GM23338 (cell line): ENCODE measurements around the gene JAZF1. TPM values are rescaled to one million over a fixed set of nuclear protein-coding genes. Genes with fewer than 3 reads are reported as not detected.

Experiments
- ATAC-seq: fragments of 200-7000 bp; cut with Tn5 transposase; 3 replicates; pipeline ENCODE4 v1.9.1; 2020
- DNase-seq: peaks from one replicate; pipeline ENCODE4 v3.0.0-alpha.2; 2015; ENCODE audit warnings: low spot score
- H2AFZ ChIP-seq: fragments of 200-600 bp; sonication (generic); 2 replicates; pipeline ENCODE4 v1.8.0; 2016; ENCODE audit warnings: antibody characterized with exemption, mild to moderate bottlenecking, moderate library complexity
- H3F3A ChIP-seq: fragments of 200-600 bp; sonication (generic); replicated peaks from 2 replicates; pipeline ENCODE4 v1.8.0; 2017; ENCODE audit warnings: antibody characterized with exemption, mixed run types, low read depth
- H3K27ac ChIP-seq: fragments of 200-600 bp; sonication (generic); 2 replicates; pipeline ENCODE4 v1.6.1; 2016; ENCODE audit warnings: low read depth
- H3K27me3 ChIP-seq: fragments of 200-600 bp; sonication (generic); 2 replicates; pipeline ENCODE4 v1.8.0; 2016; ENCODE audit warnings: mild to moderate bottlenecking, mixed run types, moderate library complexity; ENCODE audit not compliant: insufficient read depth
- H3K36me3 ChIP-seq: fragments of 200-600 bp; sonication (generic); 2 replicates; pipeline ENCODE4 v1.8.0; 2016; ENCODE audit warnings: mild to moderate bottlenecking; ENCODE audit not compliant: insufficient read depth
- H3K4me1 ChIP-seq: fragments of 200-600 bp; sonication (generic); 2 replicates; pipeline ENCODE4 v1.8.0; 2016; ENCODE audit warnings: mild to moderate bottlenecking, moderate library complexity; ENCODE audit not compliant: insufficient read depth
- H3K4me2 ChIP-seq: fragments of 200-600 bp; sonication (generic); 2 replicates; pipeline ENCODE4 v1.7.1; 2017; ENCODE audit warnings: mixed run types
- H3K4me3 ChIP-seq: fragments of 200-600 bp; sonication (generic); 2 replicates; pipeline ENCODE4 v1.6.1; 2016; ENCODE audit warnings: mixed run types
- H3K79me2 ChIP-seq: fragments of 200-600 bp; sonication (generic); replicated peaks from 2 replicates; pipeline ENCODE4 v1.8.0; 2017; ENCODE audit warnings: mild to moderate bottlenecking; ENCODE audit not compliant: insufficient read depth
- H3K9me2 ChIP-seq: fragments of 200-600 bp; sonication (generic); 2 replicates; pipeline ENCODE4 v1.8.0; 2017; ENCODE audit not compliant: insufficient read depth
- H4K20me1 ChIP-seq: fragments of 200-600 bp; sonication (generic); replicated peaks from 2 replicates; pipeline ENCODE4 v1.8.0; 2017; ENCODE audit warnings: mild to moderate bottlenecking; ENCODE audit not compliant: insufficient read depth
- H3K27ac Mint-ChIP-seq: 2 replicates; pipeline ENCODE4 v1.8.0; 2020; ENCODE audit warnings: inconsistent platforms, mild to moderate bottlenecking, moderate library complexity, mixed read lengths
- H3K27me3 Mint-ChIP-seq: 3 replicates; pipeline ENCODE4 v1.8.0; 2022; ENCODE audit warnings: low read depth, mild to moderate bottlenecking, moderate library complexity, mixed read lengths, inconsistent platforms; ENCODE audit not compliant: insufficient read depth, poor library complexity
- H3K36me3 Mint-ChIP-seq: 3 replicates; pipeline ENCODE4 v1.8.0; 2021; ENCODE audit warnings: low read depth, mild to moderate bottlenecking, inconsistent platforms, moderate library complexity, mixed read lengths
- H3K4me1 Mint-ChIP-seq: 3 replicates; pipeline ENCODE4 v1.8.0; 2020; ENCODE audit warnings: mild to moderate bottlenecking, inconsistent platforms, mixed read lengths
- H3K4me3 Mint-ChIP-seq: 3 replicates; pipeline ENCODE4 v1.8.0; 2021; ENCODE audit warnings: moderate library complexity, mild to moderate bottlenecking, inconsistent platforms, mixed read lengths
- H3K9me3 Mint-ChIP-seq: 3 replicates; pipeline ENCODE4 v1.8.0; 2020; ENCODE audit warnings: moderate library complexity, mild to moderate bottlenecking, inconsistent platforms, mixed read lengths
- CREB1 ChIP-seq: fragments of 250-450 bp; sonication (Bioruptor Pico); IDR thresholded peaks from 2 replicates; pipeline ENCODE4 v1.5.0; 2020; ENCODE audit warnings: low read depth, mild to moderate bottlenecking, moderate library complexity
- EZH2 ChIP-seq: fragments of 200-600 bp; sonication (generic); IDR thresholded peaks from one replicate; pipeline ENCODE4 v1.8.0; 2017; ENCODE audit warnings: antibody characterized with exemption, mild to moderate bottlenecking, low read depth; ENCODE audit not compliant: unreplicated experiment
- EZH2phosphoT487 ChIP-seq: fragments of 200-600 bp; sonication (generic); IDR thresholded peaks from one replicate; pipeline ENCODE4 v1.8.1; 2018; ENCODE audit warnings: antibody characterized with exemption; ENCODE audit not compliant: unreplicated experiment
- JUNB ChIP-seq: IDR thresholded peaks from one replicate; pipeline ENCODE4 v1.6.1; 2016; ENCODE audit warnings: antibody characterized with exemption; ENCODE audit not compliant: unreplicated experiment
- NANOG ChIP-seq: IDR thresholded peaks from 2 replicates; pipeline ENCODE4 v1.6.1; 2016; ENCODE audit warnings: antibody characterized with exemption, borderline replicate concordance
- POLR2AphosphoS5 ChIP-seq: IDR thresholded peaks from 2 replicates; pipeline ENCODE4 v1.6.1; 2016; ENCODE audit warnings: antibody characterized with exemption, low read depth
- STAT1 ChIP-seq: IDR thresholded peaks from one replicate; pipeline ENCODE4 v1.6.1; 2016; ENCODE audit warnings: antibody characterized with exemption; ENCODE audit not compliant: unreplicated experiment
- ZNF114 ChIP-seq: fragments of 250-450 bp; sonication (Bioruptor Pico); IDR thresholded peaks from 2 replicates; pipeline ENCODE4 v1.5.0; 2020; ENCODE audit warnings: mild to moderate bottlenecking, moderate library complexity
- ZNF331 ChIP-seq: fragments of 250-450 bp; sonication (Bioruptor Pico); IDR thresholded peaks from 2 replicates; pipeline ENCODE4 v1.5.0; 2020; ENCODE audit warnings: low read depth, mild to moderate bottlenecking, moderate library complexity
- polyA plus RNA-seq: library from polyadenylated mRNA; unstranded; fragments of >200 nt; fragmentation: Nextera tagmentation; extraction: Ambion mirVana; gene quantifications from 2 replicates; pipeline ENCODE4 v1.2.1, GENCODE V29; 2016
- total RNA-seq: library from RNA; depleted of rRNA; stranded (reverse); fragments of >200 nt; shearing (Covaris generic); gene quantifications from 2 replicates; pipeline ENCODE4 v1.2.3, GENCODE V29; 2014
- TF ChIP-seq, protein P1 (sequence below): fragments of 250-450 bp; sonication (Bioruptor Pico); IDR thresholded peaks from 2 replicates; pipeline ENCODE4 v1.5.0; 2020; ENCODE audit warnings: mild to moderate bottlenecking, moderate library complexity
- TF ChIP-seq, protein P2 (sequence below): IDR thresholded peaks from 2 replicates; pipeline ENCODE4 v1.6.1; 2016; ENCODE audit warnings: antibody characterized with exemption
- TF ChIP-seq, protein P3 (sequence below): IDR thresholded peaks from one replicate; pipeline ENCODE4 v1.6.1; 2018; ENCODE audit warnings: antibody characterized with exemption; ENCODE audit not compliant: unreplicated experiment
- TF ChIP-seq, protein P4 (sequence below), 2 experiments: fragments of 200-600 bp in 1 of 2; sonication (generic) in 1 of 2; conservative IDR thresholded peaks; 2 replicates each; pipeline versions ENCODE4 v1.5.1 to v1.6.1; 2016 to 2017; ENCODE audit warnings: antibody characterized with exemption in 2 of 2, low read depth in 2 of 2, mild to moderate bottlenecking in 2 of 2, moderate library complexity in 1 of 2

JAZF1 gene
- total and polyA plus RNA-seq, 2 experiments from 2014 or later: 12.2 to 22.2 TPM

DNA sequence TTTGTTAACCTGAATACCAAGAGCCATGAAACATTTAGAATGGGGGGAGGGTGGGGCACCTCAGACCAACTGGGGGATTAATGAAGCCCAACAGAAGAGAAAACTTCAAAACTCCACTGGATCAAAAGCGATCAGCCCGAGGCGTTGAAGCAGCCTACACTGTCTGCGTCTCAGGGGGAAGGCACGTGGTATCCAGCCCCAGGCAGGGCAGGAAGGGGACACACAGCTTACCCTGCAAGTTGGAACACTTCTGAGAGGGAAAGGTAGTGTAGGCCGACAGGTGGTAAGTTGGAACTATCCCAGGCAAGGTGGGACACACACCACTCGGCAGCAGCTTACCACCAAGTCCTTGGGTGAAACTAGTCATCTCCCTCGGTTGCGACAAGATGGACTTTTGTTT is 337.7 kb downstream of the JAZF1 start:
- Histone ChIP-seq H3K4me1 (peaks cover 14% of the 10 kb centered on the region), H2AFZ (no peak overlapping the region), H3K4me2 (no peak overlapping the region), H3K36me3 (peaks cover 7% of the 10 kb centered on the region), H4K20me1 (0 out of 2 replicates have a peak, but pooled peaks cover 5% of the 10 kb centered on the region), H3K27me3 (no peaks in the 10 kb centered on the region), H3K9me2 (no peaks in the 10 kb centered on the region), H3K4me3 (no peak overlapping the region), H3F3A (no peaks in the 10 kb centered on the region), H3K27ac (no peak overlapping the region; the same call in 1 of the 2 replicates), H3K79me2 (no peaks in the 10 kb centered on the region)
- Mint-ChIP-seq H3K9me3 (no peaks in the 10 kb centered on the region), H3K4me1 (peaks cover 21% of the 10 kb centered on the region), H3K4me3 (no peak overlapping the region), H3K36me3 (no peaks in the 10 kb centered on the region), H3K27ac (no peak overlapping the region), H3K27me3 (peaks cover 2% of the 10 kb centered on the region)
- DNase-seq (peak; percentile 16), ATAC-seq (peak; percentile 57)
- TF ChIP-seq CREB1 (CRISPR knock-in tag) (no peak), POLR2AphosphoS5 (no peak), JUNB (no peak), STAT1 (no peak), NANOG (no peak), ZNF331 (no peak), EZH2 (no peak), ZNF114 (no peak), EZH2phosphoT487 (no peak)
- TF ChIP-seq, protein P1, sequence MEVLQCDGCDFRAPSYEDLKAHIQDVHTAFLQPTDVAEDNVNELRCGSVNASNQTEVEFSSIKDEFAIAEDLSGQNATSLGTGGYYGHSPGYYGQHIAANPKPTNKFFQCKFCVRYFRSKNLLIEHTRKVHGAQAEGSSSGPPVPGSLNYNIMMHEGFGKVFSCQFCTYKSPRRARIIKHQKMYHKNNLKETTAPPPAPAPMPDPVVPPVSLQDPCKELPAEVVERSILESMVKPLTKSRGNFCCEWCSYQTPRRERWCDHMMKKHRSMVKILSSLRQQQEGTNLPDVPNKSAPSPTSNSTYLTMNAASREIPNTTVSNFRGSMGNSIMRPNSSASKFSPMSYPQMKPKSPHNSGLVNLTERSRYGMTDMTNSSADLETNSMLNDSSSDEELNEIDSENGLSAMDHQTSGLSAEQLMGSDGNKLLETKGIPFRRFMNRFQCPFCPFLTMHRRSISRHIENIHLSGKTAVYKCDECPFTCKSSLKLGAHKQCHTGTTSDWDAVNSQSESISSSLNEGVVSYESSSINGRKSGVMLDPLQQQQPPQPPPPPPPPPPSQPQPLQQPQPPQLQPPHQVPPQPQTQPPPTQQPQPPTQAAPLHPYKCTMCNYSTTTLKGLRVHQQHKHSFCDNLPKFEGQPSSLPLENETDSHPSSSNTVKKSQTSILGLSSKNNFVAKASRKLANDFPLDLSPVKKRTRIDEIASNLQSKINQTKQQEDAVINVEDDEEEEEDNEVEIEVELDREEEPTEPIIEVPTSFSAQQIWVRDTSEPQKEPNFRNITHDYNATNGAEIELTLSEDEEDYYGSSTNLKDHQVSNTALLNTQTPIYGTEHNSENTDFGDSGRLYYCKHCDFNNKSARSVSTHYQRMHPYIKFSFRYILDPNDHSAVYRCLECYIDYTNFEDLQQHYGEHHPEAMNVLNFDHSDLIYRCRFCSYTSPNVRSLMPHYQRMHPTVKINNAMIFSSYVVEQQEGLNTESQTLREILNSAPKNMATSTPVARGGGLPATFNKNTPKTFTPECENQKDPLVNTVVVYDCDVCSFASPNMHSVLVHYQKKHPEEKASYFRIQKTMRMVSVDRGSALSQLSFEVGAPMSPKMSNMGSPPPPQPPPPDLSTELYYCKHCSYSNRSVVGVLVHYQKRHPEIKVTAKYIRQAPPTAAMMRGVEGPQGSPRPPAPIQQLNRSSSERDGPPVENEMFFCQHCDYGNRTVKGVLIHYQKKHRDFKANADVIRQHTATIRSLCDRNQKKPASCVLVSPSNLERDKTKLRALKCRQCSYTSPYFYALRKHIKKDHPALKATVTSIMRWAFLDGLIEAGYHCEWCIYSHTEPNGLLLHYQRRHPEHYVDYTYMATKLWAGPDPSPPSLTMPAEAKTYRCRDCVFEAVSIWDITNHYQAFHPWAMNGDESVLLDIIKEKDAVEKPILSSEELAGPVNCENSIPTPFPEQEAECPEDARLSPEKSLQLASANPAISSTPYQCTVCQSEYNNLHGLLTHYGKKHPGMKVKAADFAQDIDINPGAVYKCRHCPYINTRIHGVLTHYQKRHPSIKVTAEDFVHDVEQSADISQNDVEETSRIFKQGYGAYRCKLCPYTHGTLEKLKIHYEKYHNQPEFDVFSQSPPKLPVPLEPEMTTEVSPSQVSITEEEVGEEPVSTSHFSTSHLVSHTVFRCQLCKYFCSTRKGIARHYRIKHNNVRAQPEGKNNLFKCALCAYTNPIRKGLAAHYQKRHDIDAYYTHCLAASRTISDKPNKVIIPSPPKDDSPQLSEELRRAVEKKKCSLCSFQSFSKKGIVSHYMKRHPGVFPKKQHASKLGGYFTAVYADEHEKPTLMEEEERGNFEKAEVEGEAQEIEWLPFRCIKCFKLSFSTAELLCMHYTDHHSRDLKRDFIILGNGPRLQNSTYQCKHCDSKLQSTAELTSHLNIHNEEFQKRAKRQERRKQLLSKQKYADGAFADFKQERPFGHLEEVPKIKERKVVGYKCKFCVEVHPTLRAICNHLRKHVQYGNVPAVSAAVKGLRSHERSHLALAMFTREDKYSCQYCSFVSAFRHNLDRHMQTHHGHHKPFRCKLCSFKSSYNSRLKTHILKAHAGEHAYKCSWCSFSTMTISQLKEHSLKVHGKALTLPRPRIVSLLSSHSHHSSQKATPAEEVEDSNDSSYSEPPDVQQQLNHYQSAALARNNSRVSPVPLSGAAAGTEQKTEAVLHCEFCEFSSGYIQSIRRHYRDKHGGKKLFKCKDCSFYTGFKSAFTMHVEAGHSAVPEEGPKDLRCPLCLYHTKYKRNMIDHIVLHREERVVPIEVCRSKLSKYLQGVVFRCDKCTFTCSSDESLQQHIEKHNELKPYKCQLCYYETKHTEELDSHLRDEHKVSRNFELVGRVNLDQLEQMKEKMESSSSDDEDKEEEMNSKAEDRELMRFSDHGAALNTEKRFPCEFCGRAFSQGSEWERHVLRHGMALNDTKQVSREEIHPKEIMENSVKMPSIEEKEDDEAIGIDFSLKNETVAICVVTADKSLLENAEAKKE: no peak
- TF ChIP-seq, protein P2, sequence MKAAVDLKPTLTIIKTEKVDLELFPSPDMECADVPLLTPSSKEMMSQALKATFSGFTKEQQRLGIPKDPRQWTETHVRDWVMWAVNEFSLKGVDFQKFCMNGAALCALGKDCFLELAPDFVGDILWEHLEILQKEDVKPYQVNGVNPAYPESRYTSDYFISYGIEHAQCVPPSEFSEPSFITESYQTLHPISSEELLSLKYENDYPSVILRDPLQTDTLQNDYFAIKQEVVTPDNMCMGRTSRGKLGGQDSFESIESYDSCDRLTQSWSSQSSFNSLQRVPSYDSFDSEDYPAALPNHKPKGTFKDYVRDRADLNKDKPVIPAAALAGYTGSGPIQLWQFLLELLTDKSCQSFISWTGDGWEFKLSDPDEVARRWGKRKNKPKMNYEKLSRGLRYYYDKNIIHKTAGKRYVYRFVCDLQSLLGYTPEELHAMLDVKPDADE: no peak
- TF ChIP-seq, protein P3, sequence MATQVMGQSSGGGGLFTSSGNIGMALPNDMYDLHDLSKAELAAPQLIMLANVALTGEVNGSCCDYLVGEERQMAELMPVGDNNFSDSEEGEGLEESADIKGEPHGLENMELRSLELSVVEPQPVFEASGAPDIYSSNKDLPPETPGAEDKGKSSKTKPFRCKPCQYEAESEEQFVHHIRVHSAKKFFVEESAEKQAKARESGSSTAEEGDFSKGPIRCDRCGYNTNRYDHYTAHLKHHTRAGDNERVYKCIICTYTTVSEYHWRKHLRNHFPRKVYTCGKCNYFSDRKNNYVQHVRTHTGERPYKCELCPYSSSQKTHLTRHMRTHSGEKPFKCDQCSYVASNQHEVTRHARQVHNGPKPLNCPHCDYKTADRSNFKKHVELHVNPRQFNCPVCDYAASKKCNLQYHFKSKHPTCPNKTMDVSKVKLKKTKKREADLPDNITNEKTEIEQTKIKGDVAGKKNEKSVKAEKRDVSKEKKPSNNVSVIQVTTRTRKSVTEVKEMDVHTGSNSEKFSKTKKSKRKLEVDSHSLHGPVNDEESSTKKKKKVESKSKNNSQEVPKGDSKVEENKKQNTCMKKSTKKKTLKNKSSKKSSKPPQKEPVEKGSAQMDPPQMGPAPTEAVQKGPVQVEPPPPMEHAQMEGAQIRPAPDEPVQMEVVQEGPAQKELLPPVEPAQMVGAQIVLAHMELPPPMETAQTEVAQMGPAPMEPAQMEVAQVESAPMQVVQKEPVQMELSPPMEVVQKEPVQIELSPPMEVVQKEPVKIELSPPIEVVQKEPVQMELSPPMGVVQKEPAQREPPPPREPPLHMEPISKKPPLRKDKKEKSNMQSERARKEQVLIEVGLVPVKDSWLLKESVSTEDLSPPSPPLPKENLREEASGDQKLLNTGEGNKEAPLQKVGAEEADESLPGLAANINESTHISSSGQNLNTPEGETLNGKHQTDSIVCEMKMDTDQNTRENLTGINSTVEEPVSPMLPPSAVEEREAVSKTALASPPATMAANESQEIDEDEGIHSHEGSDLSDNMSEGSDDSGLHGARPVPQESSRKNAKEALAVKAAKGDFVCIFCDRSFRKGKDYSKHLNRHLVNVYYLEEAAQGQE: no peak
- TF ChIP-seq, protein P4, sequence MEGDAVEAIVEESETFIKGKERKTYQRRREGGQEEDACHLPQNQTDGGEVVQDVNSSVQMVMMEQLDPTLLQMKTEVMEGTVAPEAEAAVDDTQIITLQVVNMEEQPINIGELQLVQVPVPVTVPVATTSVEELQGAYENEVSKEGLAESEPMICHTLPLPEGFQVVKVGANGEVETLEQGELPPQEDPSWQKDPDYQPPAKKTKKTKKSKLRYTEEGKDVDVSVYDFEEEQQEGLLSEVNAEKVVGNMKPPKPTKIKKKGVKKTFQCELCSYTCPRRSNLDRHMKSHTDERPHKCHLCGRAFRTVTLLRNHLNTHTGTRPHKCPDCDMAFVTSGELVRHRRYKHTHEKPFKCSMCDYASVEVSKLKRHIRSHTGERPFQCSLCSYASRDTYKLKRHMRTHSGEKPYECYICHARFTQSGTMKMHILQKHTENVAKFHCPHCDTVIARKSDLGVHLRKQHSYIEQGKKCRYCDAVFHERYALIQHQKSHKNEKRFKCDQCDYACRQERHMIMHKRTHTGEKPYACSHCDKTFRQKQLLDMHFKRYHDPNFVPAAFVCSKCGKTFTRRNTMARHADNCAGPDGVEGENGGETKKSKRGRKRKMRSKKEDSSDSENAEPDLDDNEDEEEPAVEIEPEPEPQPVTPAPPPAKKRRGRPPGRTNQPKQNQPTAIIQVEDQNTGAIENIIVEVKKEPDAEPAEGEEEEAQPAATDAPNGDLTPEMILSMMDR (conservative IDR thresholded peaks at IDR 0.05; ENCODE audit: low read depth in 2 of 2): no peak
